H9 (cell line): ENCODE results near the gene TFR2. TPM values are rescaled to one million over a fixed set of nuclear protein-coding genes. Genes with fewer than 3 reads are reported as not detected.

Experiments
- DNase-seq: peaks from one replicate; pipeline ENCODE4 v3.0.0-alpha.2; 2017
- H2AFZ ChIP-seq: one replicate; pipeline ENCODE4 v1.6.1; 2013; ENCODE audit warnings: mild to moderate bottlenecking, low read length, control low read depth, moderate library complexity
- H2AK5ac ChIP-seq: 2 replicates; pipeline ENCODE4 v1.6.1; 2013; ENCODE audit warnings: low read length, control low read depth, mixed read lengths; ENCODE audit not compliant: insufficient read length
- H2BK120ac ChIP-seq: one replicate; pipeline ENCODE4 v1.6.1; 2013; ENCODE audit warnings: low read depth, mild to moderate bottlenecking, low read length, control low read depth, inconsistent platforms; ENCODE audit not compliant: poor library complexity, severe bottlenecking
- H2BK12ac ChIP-seq: 2 replicates; pipeline ENCODE4 v1.6.1; 2013; ENCODE audit warnings: low read length, control low read depth, mixed read lengths, low read depth; ENCODE audit not compliant: insufficient read length
- H2BK15ac ChIP-seq: 2 replicates; pipeline ENCODE4 v1.6.1; 2013; ENCODE audit warnings: low read depth, low read length, control low read depth
- H2BK20ac ChIP-seq: one replicate; pipeline ENCODE4 v1.6.1; 2013; ENCODE audit warnings: low read depth, mild to moderate bottlenecking, low read length, control low read depth, inconsistent platforms; ENCODE audit not compliant: poor library complexity, severe bottlenecking
- H2BK5ac ChIP-seq: 2 replicates; pipeline ENCODE4 v1.6.1; 2013; ENCODE audit warnings: low read length, control low read depth, mixed read lengths; ENCODE audit not compliant: insufficient read length
- H3K14ac ChIP-seq: 2 replicates; pipeline ENCODE4 v1.6.1; 2013; ENCODE audit warnings: low read length, control low read depth; ENCODE audit not compliant: insufficient read depth
- H3K18ac ChIP-seq: 2 replicates; pipeline ENCODE4 v1.6.1; 2013; ENCODE audit warnings: low read depth, mild to moderate bottlenecking, mixed read lengths, low read length, control low read depth; ENCODE audit not compliant: insufficient read length
- H3K23ac ChIP-seq: 2 replicates; pipeline ENCODE4 v1.6.1; 2013; ENCODE audit warnings: low read length, control low read depth, mixed read lengths, low read depth; ENCODE audit not compliant: insufficient read length
- H3K23me2 ChIP-seq: 2 replicates; pipeline ENCODE4 v1.6.1; 2013; ENCODE audit warnings: low read depth, mild to moderate bottlenecking, mixed read lengths, low read length, control low read depth; ENCODE audit not compliant: insufficient read length, poor library complexity, severe bottlenecking
- H3K27ac ChIP-seq: 2 replicates; pipeline ENCODE4 v1.5.1; 2013; ENCODE audit warnings: low read length, control low read depth, mixed read lengths, low read depth; ENCODE audit not compliant: insufficient read length
- H3K27me3 ChIP-seq: 2 replicates; pipeline ENCODE4 v1.6.1; 2013; ENCODE audit warnings: low read length, control low read depth, inconsistent platforms; ENCODE audit not compliant: insufficient read depth
- H3K4ac ChIP-seq: 2 replicates; pipeline ENCODE4 v1.6.1; 2013; ENCODE audit warnings: low read depth, mild to moderate bottlenecking, control low read depth, inconsistent platforms, low read length, moderate library complexity
- H3K4me1 ChIP-seq: 2 replicates; pipeline ENCODE4 v1.6.1; 2013; ENCODE audit warnings: low read length, control low read depth, inconsistent platforms; ENCODE audit not compliant: insufficient read depth
- H3K4me2 ChIP-seq: 2 replicates; pipeline ENCODE4 v1.6.1; 2013; ENCODE audit warnings: low read length, control low read depth, mixed read lengths; ENCODE audit not compliant: insufficient read length, insufficient read depth
- H3K56ac ChIP-seq: 2 replicates; pipeline ENCODE4 v1.6.1; 2013; ENCODE audit warnings: low read depth, mild to moderate bottlenecking, mixed read lengths, low read length, control low read depth; ENCODE audit not compliant: insufficient read length
- H3K79me1 ChIP-seq: 2 replicates; pipeline ENCODE4 v1.6.1; 2013; ENCODE audit warnings: low read depth, mild to moderate bottlenecking, moderate library complexity, low read length, control low read depth, inconsistent platforms; ENCODE audit not compliant: insufficient read depth, poor library complexity, severe bottlenecking
- H3K79me2 ChIP-seq: 2 replicates; pipeline ENCODE4 v1.6.1; 2013; ENCODE audit warnings: low read length, control low read depth, inconsistent platforms; ENCODE audit not compliant: insufficient read depth
- H3K9ac ChIP-seq: 2 replicates; pipeline ENCODE4 v1.6.1; 2013; ENCODE audit warnings: low read length, control low read depth, mixed read lengths; ENCODE audit not compliant: insufficient read length; ENCODE audit errors: extremely low read depth
- H3K9me3 ChIP-seq: one replicate; pipeline ENCODE4 v1.6.1; 2013; ENCODE audit warnings: low read depth, low read length, inconsistent platforms; ENCODE audit not compliant: control insufficient read depth
- H3T11ph ChIP-seq: one replicate; pipeline ENCODE4 v1.6.1; 2013; ENCODE audit warnings: mild to moderate bottlenecking, low read length, control low read depth, inconsistent platforms
- H4K20me1 ChIP-seq: one replicate; pipeline ENCODE4 v1.6.1; 2013; ENCODE audit not compliant: control insufficient read depth, insufficient read length, insufficient read depth
- H4K5ac ChIP-seq: 2 replicates; pipeline ENCODE4 v1.6.1; 2013; ENCODE audit warnings: low read depth, mild to moderate bottlenecking, mixed read lengths, low read length, control low read depth; ENCODE audit not compliant: insufficient read length
- H4K8ac ChIP-seq: replicated peaks from 2 replicates; pipeline ENCODE4 v1.6.1; 2013; ENCODE audit warnings: low read length, control low read depth, mixed read lengths, low read depth; ENCODE audit not compliant: insufficient read length
- H4K91ac ChIP-seq: 2 replicates; pipeline ENCODE4 v1.6.1; 2013; ENCODE audit warnings: low read depth, mild to moderate bottlenecking, moderate library complexity, mixed read lengths, low read length, control low read depth; ENCODE audit not compliant: insufficient read length
- H3K27ac Mint-ChIP-seq, 3 experiments: 2 replicates in 2 of 3; 3 replicates in 1 of 3; pipeline ENCODE4 v1.8.0; 2020 to 2021; ENCODE audit warnings: mixed read lengths in 3 of 3, mild to moderate bottlenecking in 1 of 3, moderate library complexity in 1 of 3
- H3K27me3 Mint-ChIP-seq: 2 replicates; pipeline ENCODE4 v1.8.0; 2021; ENCODE audit warnings: low read depth, mild to moderate bottlenecking, moderate library complexity, mixed read lengths
- H3K36me3 Mint-ChIP-seq, 3 experiments: 2 replicates in 2 of 3; 3 replicates in 1 of 3; pipeline ENCODE4 v1.8.0; 2020 to 2021; ENCODE audit warnings: low read depth in 3 of 3, mixed read lengths in 3 of 3; ENCODE audit not compliant: insufficient read depth in 1 of 3
- H3K4me1 Mint-ChIP-seq, 2 experiments: 2 replicates each; pipeline ENCODE4 v1.8.0; 2020; ENCODE audit warnings: mixed read lengths in 2 of 2
- H3K4me3 Mint-ChIP-seq, 2 experiments: 2 replicates in 1 of 2; 3 replicates in 1 of 2; pipeline ENCODE4 v1.8.0; 2020 to 2021; ENCODE audit warnings: mild to moderate bottlenecking in 2 of 2, mixed read lengths in 2 of 2, moderate library complexity in 1 of 2
- H3K9me3 Mint-ChIP-seq, 2 experiments: 2 replicates in 1 of 2; 3 replicates in 1 of 2; pipeline ENCODE4 v1.8.0; 2020; ENCODE audit warnings: mild to moderate bottlenecking in 2 of 2, mixed read lengths in 2 of 2, moderate library complexity in 1 of 2
- CTCF ChIP-seq: fragments of 200-600 bp; sonication (generic); conservative IDR thresholded peaks from 3 replicates; pipeline ENCODE4 v1.8.0; 2021; ENCODE audit warnings: antibody characterized with exemption, mild to moderate bottlenecking
- WGBS: extraction: QIAGEN DNeasy Blood & Tissue Kit; methylation state at CpG from one replicate; pipeline ENCODE4 v1.1.7; 2013; ENCODE audit warnings: missing lambda C conversion rate, low lambda C conversion rate, mixed read lengths; ENCODE audit not compliant: insufficient read length; ENCODE audit errors: extremely low coverage; 5-methylcytosine and 5-hydroxymethylcytosine counted together
- total RNA-seq: library from RNA; stranded (reverse); gene quantifications from 2 replicates; pipeline ENCODE4 v1.2.1, GENCODE V29; 2021

Gene TFR2
- total RNA-seq, 1 experiment from 2014 or later = 2.3 TPM

GRCh38 chr7:100611983-100612729 lies 29.2 kb downstream of the TFR2 start, which contains the start of gene MOSPD3:
Gene MOSPD3, plus strand, starts transcription at chr7:100612540. Its CDS starts 252 bp downstream, at chr7:100612792.
- Mint-ChIP-seq H3K4me3 (peak within 1 kb of the TSS; percentile 93 to 97), H3K36me3 (peaks cover 0 to 15% (median 11%) of the 10 kb centered on the region in 3 experiments), H3K9me3 (no peaks in the 10 kb centered on the region), H3K27ac (peak within 1 kb of the TSS; percentile 100), H3K27me3 (peaks cover 2% of the 10 kb centered on the region), H3K4me1 (peaks cover 7 to 13% of the 10 kb centered on the region in 2 experiments)
- Histone ChIP-seq H3K79me1 (no peaks in the 10 kb centered on the region), H2BK12ac (no peak within 1 kb of the TSS), H4K91ac (no peak within 1 kb of the TSS), H4K20me1 (no peaks in the 10 kb centered on the region), H3K23me2 (peaks cover 2% of the 10 kb centered on the region), H2BK15ac (no peak within 1 kb of the TSS), H3K4ac (no peak within 1 kb of the TSS), H3K18ac (peak within 1 kb of the TSS; percentile 98), H3K9me3 (no peaks in the 10 kb centered on the region), H3K9ac (peak within 1 kb of the TSS; percentile 79), H2BK20ac (peak within 1 kb of the TSS; percentile 49), H4K5ac (no peak within 1 kb of the TSS), H3K14ac (peak within 1 kb of the TSS; percentile 96), H2BK5ac (peak within 1 kb of the TSS; percentile 74), H3K23ac (no peak within 1 kb of the TSS), H2BK120ac (peak within 1 kb of the TSS; percentile 94), H3K27me3 (no peaks in the 10 kb centered on the region), H3K4me2 (peak within 1 kb of the TSS; percentile 61), H3K27ac (peak within 1 kb of the TSS; percentile 28), H3K4me1 (no peaks in the 10 kb centered on the region), H4K8ac (no peak within 1 kb of the TSS), H3K79me2 (no peaks in the 10 kb centered on the region), H3T11ph (no peak within 1 kb of the TSS), H2AFZ (peak within 1 kb of the TSS; percentile 83), H2AK5ac (no peak within 1 kb of the TSS), H3K56ac (no peak within 1 kb of the TSS)
- WGBS = no CpG with 5 or more reads among the region's 61 CpGs
- no peak for TF ChIP-seq CTCF
- peak; percentile 100 for DNase-seq
